K562 (cell line): ENCODE measurements around the gene SLC44A2. TPM values are rescaled to one million over a fixed set of nuclear protein-coding genes. Genes with fewer than 3 reads are reported as not detected.

ENCODE experiments used
- ATAC-seq: fragments of 200-7000 bp; cut with Tn5 transposase; 3 replicates; pipeline ENCODE4 v1.9.1; 2020; ENCODE audit warnings: moderate library complexity
- BruUV-seq: library from RNA; stranded (reverse); fragments of 400-500 nt; replicated peaks from 2 replicates; lab custom pipeline; 2021; lab: Mats Ljungman, UMichigan
- CTCF ChIA-PET: fragments of 300-600 bp; formaldehyde crosslinking; extraction: SDS; loops from one replicate; lab custom pipeline; 2021; ENCODE audit warnings: low intra/inter-chr PET ratio; lab: Yijun Ruan, JAX
- POLR2A ChIA-PET: fragments of 300-600, 350-650 bp; sonication (Branson Sonifier 250); formaldehyde crosslinking; extraction: SDS; loops from one replicate; lab custom pipeline; 2021; ENCODE audit warnings: antibody characterized with exemption, inconsistent platforms; lab: Yijun Ruan, JAX
- DNase-seq, 4 experiments: peaks; one replicate each; pipeline versions ENCODE4 v3.0.0 to v3.0.0-alpha.2; 2011 to 2018; ENCODE audit warnings: low spot score in 3 of 4, mixed read lengths in 3 of 4; ENCODE audit errors: extremely low read depth in 1 of 4
- FAIRE-seq: peaks from 2 replicates; lab custom pipeline; 2011; peaks lifted over from hg19 to GRCh38; lab: Jason Lieb, UNC
- H2AFZ ChIP-seq: 2 replicates; pipeline ENCODE4 v1.6.0; 2011; ENCODE audit warnings: low read depth, low read length, control low read depth, inconsistent platforms
- H3K27ac ChIP-seq: fragments of 200-600 bp; 3 replicates; pipeline ENCODE4 v1.8.0; 2011; ENCODE audit warnings: low read depth, mild to moderate bottlenecking, control low read depth, inconsistent platforms, low read length, moderate library complexity, mixed read lengths; ENCODE audit errors: extremely low read depth
- H3K27me3 ChIP-seq, 2 experiments: fragments of 300-600 bp in 1 of 2; 2 replicates in 1 of 2; 3 replicates in 1 of 2; pipeline versions ENCODE4 v1.6.0 to v1.8.0; 2011; ENCODE audit warnings: inconsistent platforms in 2 of 2, low read length in 2 of 2, mild to moderate bottlenecking in 1 of 2, mixed read lengths in 1 of 2, moderate library complexity in 1 of 2; ENCODE audit not compliant: control insufficient read depth in 2 of 2, insufficient read depth in 2 of 2
- H3K36me3 ChIP-seq: fragments of 300-600 bp; 3 replicates; pipeline ENCODE4 v1.8.0; 2011; ENCODE audit warnings: mild to moderate bottlenecking, low read length, inconsistent platforms; ENCODE audit not compliant: control insufficient read depth, insufficient read depth
- H3K4me1 ChIP-seq, 2 experiments: fragments of 200-600 bp in 1 of 2; replicated peaks in 1 of 2; 2 replicates in 1 of 2; 3 replicates in 1 of 2; pipeline versions ENCODE4 v1.5.1 to v1.8.0; 2011; ENCODE audit warnings: inconsistent platforms in 2 of 2, low read length in 2 of 2, mild to moderate bottlenecking in 1 of 2, mixed read lengths in 1 of 2, moderate library complexity in 1 of 2; ENCODE audit not compliant: control insufficient read depth in 2 of 2, insufficient read depth in 2 of 2
- H3K4me2 ChIP-seq: 2 replicates; pipeline ENCODE4 v1.6.1; 2011; ENCODE audit warnings: low read length, control low read depth, inconsistent platforms, mixed read lengths; ENCODE audit not compliant: insufficient read depth
- H3K4me3 ChIP-seq: fragments of 200-600 bp; sonication (generic), shearing (Covaris generic); 2 replicates; pipeline ENCODE4 v1.5.1; 2016; ENCODE audit warnings: control low read depth, inconsistent platforms
- H3K79me2 ChIP-seq: fragments of 200-600 bp; 3 replicates; pipeline ENCODE4 v1.8.0; 2011; ENCODE audit warnings: low read length, inconsistent platforms; ENCODE audit not compliant: control insufficient read depth, insufficient read depth
- H3K9ac ChIP-seq, 2 experiments: 2 replicates each; pipeline versions ENCODE4 v1.6.0 to v1.6.1; 2011; ENCODE audit warnings: low read depth in 2 of 2, low read length in 2 of 2, control low read depth in 1 of 2, inconsistent platforms in 1 of 2, mild to moderate bottlenecking in 1 of 2, mixed read lengths in 1 of 2; ENCODE audit not compliant: insufficient read depth in 1 of 2
- H3K9me1 ChIP-seq: one replicate; pipeline ENCODE4 v1.6.0; 2011; ENCODE audit warnings: inconsistent platforms, mild to moderate bottlenecking, low read length, moderate library complexity; ENCODE audit not compliant: control insufficient read depth, insufficient read depth
- H3K9me3 ChIP-seq: replicated peaks from 2 replicates; pipeline ENCODE4 v1.5.1; 2011; ENCODE audit warnings: low read depth, low read length, inconsistent platforms; ENCODE audit not compliant: control insufficient read depth, insufficient read depth
- H4K20me1 ChIP-seq: replicated peaks from 2 replicates; pipeline ENCODE4 v1.6.1; 2011; ENCODE audit warnings: low read length, inconsistent platforms, mixed read lengths; ENCODE audit not compliant: control insufficient read depth, insufficient read depth
- MCM2 ChIP-seq: fragments of 450-650 bp; IDR thresholded peaks from 2 replicates; pipeline ENCODE4 v1.6.1; 2017; ENCODE audit warnings: low read depth, mild to moderate bottlenecking
- ZBTB33 ChIP-seq: sonication (generic); formaldehyde crosslinking; IDR thresholded peaks from 2 replicates; pipeline ENCODE4 v1.8.1; 2023; ENCODE audit warnings: mild to moderate bottlenecking, missing genetic modification reagents
- WGBS: fragments of 100-300 bp; shearing (Covaris generic); methylation state at CpG from one replicate; pipeline ENCODE4 v1.1.6; 2016; ENCODE audit warnings: low coverage, mixed read lengths; ENCODE audit not compliant: insufficient coverage; ENCODE audit errors: missing lambda C conversion rate; 5-methylcytosine and 5-hydroxymethylcytosine counted together
- in situ Hi-C: fragments of 300-500 bp; cut with MboI; formaldehyde crosslinking; loops from 4 replicates; pipeline ENCODE4 v1.15.0; 2018; ENCODE audit warnings: inconsistent platforms, mixed read lengths
- intact Hi-C: fragments of 100-400 bp; cut with micrococcal nuclease; formaldehyde crosslinking; loops from 2 replicates; pipeline ENCODE4 v1.14.2; 2022
- polyA plus RNA-seq, 8 experiments: library from polyadenylated mRNA; depleted of rRNA in 4 of 8; stranded (reverse) in 5 of 8; unstranded in 3 of 8; fragments of >200 nt; fragmentation: Nextera tagmentation in 2 of 8; fragmentation: Illumina TruSeq in 1 of 8; extraction: Ambion mirVana in 2 of 8; extraction: Trizol in 1 of 8; gene quantifications; 2 replicates each; pipeline versions ENCODE4 v1.2.1 to v1.2.3, GENCODE V29; 2011 to 2014; ENCODE audit warnings: inconsistent platforms in 1 of 8, missing spikeins in 1 of 8
- total RNA-seq, 7 experiments: library from RNA; depleted of rRNA in 6 of 7; stranded (reverse); fragments of >200 nt in 6 of 7; fragmentation: Illumina TruSeq in 2 of 7; extraction: Trizol in 2 of 7; gene quantifications; 2 replicates each; pipeline versions ENCODE4 v1.2.1 to v1.2.3, GENCODE V29; 2011 to 2021; ENCODE audit warnings: low replicate concordance in 1 of 7

Gene SLC44A2
- total and polyA plus RNA-seq, 9 of the 15 experiments (the other 6 are each of a cell fraction or from before 2014, with no cell fraction given) = 1.1 to 34.2 (median 8.1) TPM

GRCh38 chr19:10634963-10635362 is 9.6 kb downstream of the SLC44A2 start:
- POLR2A ChIA-PET = interaction anchor here (1.0 to 2.0 kb wide), 2 partner anchors 13 to 18 kb away, joined by 3 to 6 read pairs; no protein-coding TSS in a partner anchor
- Histone ChIP-seq H3K27ac (no peak overlapping the region), H4K20me1 (no peaks in the 10 kb centered on the region), H3K36me3 (peaks cover 36% of the 10 kb centered on the region; the same call in 2 of the 3 replicates), H3K4me3 (no peak overlapping the region), H3K4me2 (no peak overlapping the region), H2AFZ (no peak overlapping the region), H3K9me3 (no peaks in the 10 kb centered on the region), H3K9me1 (peaks cover 4% of the 10 kb centered on the region), H3K27me3 (no peaks in the 10 kb centered on the region), H3K79me2 (no peaks in the 10 kb centered on the region), H3K9ac (peak overlapping the region in 1 of 2 experiments; percentile 65; a peak in 2 of 4 replicates), H3K4me1 (peaks cover 0 to 6% of the 10 kb centered on the region in 2 experiments; a peak in 2 of 5 replicates)
- ATAC-seq (peak; percentile 34; the same call in 2 of the 3 replicates), FAIRE-seq (no peak), DNase-seq (no peak)
- in situ Hi-C loops (no loop called here), intact Hi-C loops (no loop called here)
- no TSS peak for BruUV-seq
- TF ChIP-seq ZBTB33 = peak; percentile 90
- no peak for TF ChIP-seq MCM2
- WGBS = 65% methylated on average over 5 of the region's 6 CpGs
- CTCF ChIA-PET = no interaction called here
